Activated CD8-positive, alpha-beta T cell treated with anti-CD3 and anti-CD28 coated beads, Interleukin-2, amount 10 ng/mL, durations not matched to agents 7 days and 5 days (primary cell): ENCODE measurements around the gene PRR5. TPM values are rescaled to one million over a fixed set of nuclear protein-coding genes. Genes with fewer than 3 reads are reported as not detected.

Experiments
- ATAC-seq: fragments of 150-1000 bp; cut with Tn5 transposase; one replicate; pipeline ENCODE4 v1.10.0; 2021; ENCODE audit warnings: moderate library complexity
- CTCF ChIA-PET: fragments of 350-600 bp; sonication (Branson Sonifier 250); formaldehyde crosslinking; loops from one replicate; lab custom pipeline; 2021; ENCODE audit warnings: antibody characterized with exemption; lab: Charles Lee
- POLR2A ChIA-PET: fragments of 350-600 bp; sonication (Branson Sonifier 250); formaldehyde crosslinking; loops from one replicate; lab custom pipeline; 2021; ENCODE audit warnings: antibody characterized with exemption; lab: Charles Lee
- DNase-seq: peaks from one replicate; pipeline ENCODE4 v3.0.0-alpha.2; 2020
- H3K27ac Mint-ChIP-seq: one replicate; pipeline ENCODE4 v1.8.0; 2021; ENCODE audit warnings: mild to moderate bottlenecking, mixed read lengths
- H3K27me3 Mint-ChIP-seq: one replicate; pipeline ENCODE4 v1.8.0; 2021; ENCODE audit warnings: low read depth, mixed read lengths
- H3K36me3 Mint-ChIP-seq: one replicate; pipeline ENCODE4 v1.8.0; 2021; ENCODE audit warnings: low read depth, mixed read lengths
- H3K4me1 Mint-ChIP-seq: one replicate; pipeline ENCODE4 v1.8.0; 2021; ENCODE audit warnings: low read depth, mixed read lengths
- H3K4me3 Mint-ChIP-seq: one replicate; pipeline ENCODE4 v1.8.0; 2021; ENCODE audit warnings: mild to moderate bottlenecking, mixed read lengths
- H3K9me3 Mint-ChIP-seq: one replicate; pipeline ENCODE4 v1.8.0; 2022; ENCODE audit warnings: mixed read lengths; ENCODE audit not compliant: insufficient read depth
- total RNA-seq, 2 experiments: library from RNA; stranded (reverse); gene quantifications; one replicate each; pipeline ENCODE4 v1.2.3, GENCODE V29; 2021

The PRR5 gene
- total RNA-seq, 2 experiments from 2014 or later = 29.4 to 31.5 TPM

- POLR2A ChIA-PET = no interaction called here
- DNase-seq (no peak), ATAC-seq (no peak)
- H3K9me3 Mint-ChIP-seq = no peaks in the 10 kb centered on the region
- H3K4me3 Mint-ChIP-seq = no peak overlapping the region
- H3K27ac Mint-ChIP-seq = no peak overlapping the region
- no peaks in the 10 kb centered on the region for H3K27me3 Mint-ChIP-seq
- peaks cover 10% of the 10 kb centered on the region for H3K36me3 Mint-ChIP-seq
- CTCF ChIA-PET = interaction anchor here (1.2 to 1.4 kb wide), 2 partner anchors 32 to 34 kb away, joined by 3 to 4 read pairs; no protein-coding TSS in a partner anchor
- peaks cover 25% of the 10 kb centered on the region for H3K4me1 Mint-ChIP-seq
Measured at GRCh38 chr22:44730490-44731356, 28.7 kb downstream of the PRR5 start.

GRCh38 chr22:44731357-44731970 lies 29.5 kb downstream of the PRR5 start:
- H3K27ac Mint-ChIP-seq = no peak overlapping the region
- ChIA-PET CTCF (no interaction called here), POLR2A (no interaction called here)
- no peak for DNase-seq
- H3K27me3 Mint-ChIP-seq = no peaks in the 10 kb centered on the region
- peaks cover 28% of the 10 kb centered on the region for H3K4me1 Mint-ChIP-seq
- H3K9me3 Mint-ChIP-seq = no peaks in the 10 kb centered on the region
- peaks cover 10% of the 10 kb centered on the region for H3K36me3 Mint-ChIP-seq
- H3K4me3 Mint-ChIP-seq = no peak overlapping the region
- no peak for ATAC-seq

GRCh38 chr22:44732017-44732561 lies 30.1 kb downstream of the PRR5 start:
- Mint-ChIP-seq H3K36me3 (peaks cover 10% of the 10 kb centered on the region), H3K27ac (no peak overlapping the region), H3K9me3 (no peaks in the 10 kb centered on the region), H3K4me3 (no peak overlapping the region), H3K27me3 (no peaks in the 10 kb centered on the region), H3K4me1 (peaks cover 28% of the 10 kb centered on the region)
- ATAC-seq (no peak), DNase-seq (no peak)
- CTCF ChIA-PET = no interaction called here
- POLR2A ChIA-PET = no interaction called here

- ChIA-PET CTCF (interaction anchor here (4.4 kb wide), 1 partner anchor 35 kb away, joined by 48 read pairs; no protein-coding TSS in a partner anchor), POLR2A (interaction anchor here (0.8 kb wide), 1 partner anchor 1469 kb away, joined by 3 read pairs; no protein-coding TSS in a partner anchor)
- DNase-seq (no peak), ATAC-seq (no peak)
- Mint-ChIP-seq H3K27ac (no peak overlapping the region), H3K9me3 (no peaks in the 10 kb centered on the region), H3K4me3 (no peak overlapping the region), H3K4me1 (peaks cover 25% of the 10 kb centered on the region), H3K27me3 (no peaks in the 10 kb centered on the region), H3K36me3 (peaks cover 10% of the 10 kb centered on the region)
Measured at GRCh38 chr22:44732661-44733060, 30.7 kb downstream of the PRR5 start.

GRCh38 chr22:44733426-44734106 lies 31.6 kb downstream of the PRR5 start:
- H3K27ac Mint-ChIP-seq = no peak overlapping the region
- no peaks in the 10 kb centered on the region for H3K9me3 Mint-ChIP-seq
- CTCF ChIA-PET = interaction anchor here (4.4 kb wide), 1 partner anchor 36 kb away, joined by 48 read pairs; no protein-coding TSS in a partner anchor
- H3K27me3 Mint-ChIP-seq = no peaks in the 10 kb centered on the region
- DNase-seq (no peak), ATAC-seq (no peak)
- peaks cover 10% of the 10 kb centered on the region for H3K36me3 Mint-ChIP-seq
- H3K4me1 Mint-ChIP-seq = peaks cover 16% of the 10 kb centered on the region
- POLR2A ChIA-PET = interaction anchor here (0.8 kb wide), 1 partner anchor 1470 kb away, joined by 3 read pairs; no protein-coding TSS in a partner anchor
- H3K4me3 Mint-ChIP-seq = no peak overlapping the region

GRCh38 chr22:44734278-44734677 lies 32.3 kb downstream of the PRR5 start:
- Mint-ChIP-seq H3K27me3 (no peaks in the 10 kb centered on the region), H3K27ac (no peak overlapping the region), H3K9me3 (no peaks in the 10 kb centered on the region), H3K36me3 (peaks cover 7% of the 10 kb centered on the region), H3K4me3 (no peak overlapping the region), H3K4me1 (peaks cover 9% of the 10 kb centered on the region)
- ChIA-PET CTCF (interaction anchor here (1.3 to 4.4 kb wide), 2 partner anchors 29 to 37 kb away, joined by 3 to 48 read pairs; no protein-coding TSS in a partner anchor), POLR2A (no interaction called here)
- DNase-seq (no peak), ATAC-seq (no peak)

- ChIA-PET CTCF (interaction anchor here (0.7 to 4.4 kb wide), 7 partner anchors 16 to 52 kb away, joined by 3 to 48 read pairs (median 4); no protein-coding TSS in a partner anchor), POLR2A (no interaction called here)
- Mint-ChIP-seq H3K36me3 (peaks cover 5% of the 10 kb centered on the region), H3K4me1 (peaks cover 3% of the 10 kb centered on the region), H3K27ac (no peak overlapping the region), H3K9me3 (no peaks in the 10 kb centered on the region), H3K4me3 (no peak overlapping the region), H3K27me3 (no peaks in the 10 kb centered on the region)
- DNase-seq = no peak
- no peak for ATAC-seq
Measured at GRCh38 chr22:44734801-44735517, 33.0 kb downstream of the PRR5 start.

- Mint-ChIP-seq H3K36me3 (peaks cover 4% of the 10 kb centered on the region), H3K9me3 (no peaks in the 10 kb centered on the region), H3K4me1 (peaks cover 3% of the 10 kb centered on the region), H3K27ac (no peak overlapping the region), H3K4me3 (no peak overlapping the region), H3K27me3 (no peaks in the 10 kb centered on the region)
- ATAC-seq (peak; percentile 76), DNase-seq (peak; percentile 87)
- ChIA-PET CTCF (interaction anchor here (0.7 to 4.4 kb wide), 9 partner anchors 13 to 53 kb away, joined by 3 to 48 read pairs (median 4); no protein-coding TSS in a partner anchor), POLR2A (no interaction called here)
Measured at GRCh38 chr22:44735518-44736428, 33.8 kb downstream of the PRR5 start.

GRCh38 chr22:44736581-44737405 lies 34.8 kb downstream of the PRR5 start:
- ChIA-PET POLR2A (no interaction called here), CTCF (interaction anchor here (0.8 to 4.4 kb wide), 5 partner anchors 14 to 52 kb away, joined by 3 to 48 read pairs (median 4); no protein-coding TSS in a partner anchor)
- H3K36me3 Mint-ChIP-seq = peaks cover 2% of the 10 kb centered on the region
- H3K27ac Mint-ChIP-seq = no peak overlapping the region
- peaks cover 3% of the 10 kb centered on the region for H3K4me1 Mint-ChIP-seq
- H3K27me3 Mint-ChIP-seq = no peaks in the 10 kb centered on the region
- H3K4me3 Mint-ChIP-seq = no peak overlapping the region
- DNase-seq (no peak), ATAC-seq (no peak)
- H3K9me3 Mint-ChIP-seq = no peaks in the 10 kb centered on the region
